ENCODE measurements around the gene GDAP1L1.
A peak's percentile ranks its signal among the peaks of the same experiment; 100 is the strongest.

Gene GDAP1L1

GRCh38 chr20:44247131-44247571 lies at the start of gene GDAP1L1:
GDAP1L1 (plus strand) TSS chr20:44247308; CDS start chr20:44247335, 27 bp downstream.
- no peak within 1 kb of the TSS for H3K27ac ChIP-seq
- TF ChIP-seq, protein P1, sequence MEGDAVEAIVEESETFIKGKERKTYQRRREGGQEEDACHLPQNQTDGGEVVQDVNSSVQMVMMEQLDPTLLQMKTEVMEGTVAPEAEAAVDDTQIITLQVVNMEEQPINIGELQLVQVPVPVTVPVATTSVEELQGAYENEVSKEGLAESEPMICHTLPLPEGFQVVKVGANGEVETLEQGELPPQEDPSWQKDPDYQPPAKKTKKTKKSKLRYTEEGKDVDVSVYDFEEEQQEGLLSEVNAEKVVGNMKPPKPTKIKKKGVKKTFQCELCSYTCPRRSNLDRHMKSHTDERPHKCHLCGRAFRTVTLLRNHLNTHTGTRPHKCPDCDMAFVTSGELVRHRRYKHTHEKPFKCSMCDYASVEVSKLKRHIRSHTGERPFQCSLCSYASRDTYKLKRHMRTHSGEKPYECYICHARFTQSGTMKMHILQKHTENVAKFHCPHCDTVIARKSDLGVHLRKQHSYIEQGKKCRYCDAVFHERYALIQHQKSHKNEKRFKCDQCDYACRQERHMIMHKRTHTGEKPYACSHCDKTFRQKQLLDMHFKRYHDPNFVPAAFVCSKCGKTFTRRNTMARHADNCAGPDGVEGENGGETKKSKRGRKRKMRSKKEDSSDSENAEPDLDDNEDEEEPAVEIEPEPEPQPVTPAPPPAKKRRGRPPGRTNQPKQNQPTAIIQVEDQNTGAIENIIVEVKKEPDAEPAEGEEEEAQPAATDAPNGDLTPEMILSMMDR (conservative IDR thresholded peaks at IDR 0.05): no peak
- no peak for TF ChIP-seq ZFX (IDR thresholded peaks at IDR 0.05)

GRCh38 chr20:44198872-44199271 lies 48.2 kb upstream of the GDAP1L1 start:
- TF ChIP-seq, protein P1 (conservative IDR thresholded peaks at IDR 0.05): no peak
- TF ChIP-seq ZFX (IDR thresholded peaks at IDR 0.05): no peak
- H3K27ac ChIP-seq: no peak overlapping the region

DNA sequence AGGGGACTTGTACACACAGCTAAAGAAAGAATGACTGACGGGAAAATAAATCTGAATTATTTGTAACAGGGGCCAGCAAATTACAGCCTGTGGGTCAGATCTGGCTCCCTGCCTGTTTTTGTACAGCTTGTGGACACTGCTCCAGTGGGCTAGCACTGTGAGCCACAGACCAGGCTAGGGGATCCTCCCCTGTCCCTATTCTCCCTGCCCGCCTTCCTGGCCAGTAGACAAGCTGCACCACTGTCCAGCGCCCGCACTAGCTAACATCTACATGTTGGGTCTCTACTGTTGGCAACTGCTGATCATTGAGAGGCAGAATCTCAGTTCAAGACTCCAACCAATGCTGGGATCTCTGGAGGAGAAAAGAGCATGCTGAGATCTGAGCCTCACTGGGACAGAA lies 47.2 kb upstream of the GDAP1L1 start:
- no peak overlapping the region for H3K27ac ChIP-seq
- no peak for TF ChIP-seq ZFX (IDR thresholded peaks at IDR 0.05)
- TF ChIP-seq, protein P1 (conservative IDR thresholded peaks at IDR 0.05): no peak

DNA sequence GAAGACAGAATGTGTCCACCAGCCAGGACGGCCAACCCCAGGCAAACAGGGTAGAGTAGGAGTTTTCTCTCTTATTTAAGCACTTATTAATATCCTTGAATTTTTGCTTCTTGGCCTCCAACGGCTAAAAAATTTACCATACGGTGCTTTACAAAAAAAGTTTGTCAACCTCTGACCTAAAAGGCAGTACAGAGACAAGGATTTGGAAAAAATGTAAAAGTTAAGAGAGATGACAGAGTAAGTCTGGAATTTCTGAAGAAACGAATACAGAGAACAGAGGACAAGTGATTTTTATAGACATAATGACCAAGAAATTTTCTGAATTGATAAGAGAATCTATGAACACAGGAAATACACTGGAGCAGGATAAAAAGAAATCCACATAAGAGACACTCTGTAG lies 46.7 kb upstream of the GDAP1L1 start:
- TF ChIP-seq ZFX (IDR thresholded peaks at IDR 0.05): no peak
- TF ChIP-seq, protein P1 (conservative IDR thresholded peaks at IDR 0.05): no peak
- H3K27ac ChIP-seq: no peak overlapping the region

DNA sequence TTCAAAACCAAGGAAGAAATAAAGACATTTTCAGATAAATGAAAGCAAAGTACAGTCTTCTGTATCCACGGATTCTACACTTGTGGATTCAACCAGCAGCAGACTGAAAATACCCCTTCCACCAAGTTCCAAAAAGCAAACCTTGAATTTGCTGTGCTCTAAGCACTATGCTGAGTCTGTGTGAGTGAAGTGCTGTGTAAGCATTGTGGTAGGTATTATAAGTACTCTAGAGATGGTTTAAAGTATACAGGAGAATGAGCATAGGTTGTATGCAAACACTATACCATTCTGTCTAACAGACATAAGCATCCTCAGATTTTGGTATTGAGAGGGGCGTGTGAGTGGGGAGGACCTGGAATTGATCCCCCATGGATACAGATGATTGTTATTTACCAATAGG lies 46.1 kb upstream of the GDAP1L1 start:
- TF ChIP-seq ZFX (IDR thresholded peaks at IDR 0.05): no peak
- TF ChIP-seq, protein P1 (conservative IDR thresholded peaks at IDR 0.05): no peak
- H3K27ac ChIP-seq: no peak overlapping the region

- no peak overlapping the region for H3K27ac ChIP-seq
Measured at GRCh38 chr20:44203161-44203560, 43.9 kb upstream of the GDAP1L1 start.

GRCh38 chr20:44204156-44204831 lies 42.8 kb upstream of the GDAP1L1 start:
- no peak for TF ChIP-seq ZFX (IDR thresholded peaks at IDR 0.05)
- TF ChIP-seq, protein P1 (conservative IDR thresholded peaks at IDR 0.05): no peak
- peak overlapping the region; percentile 87 for H3K27ac ChIP-seq

More at GRCh38 chr20:44203161-44203560, 43.9 kb upstream of the GDAP1L1 start:
- TF ChIP-seq, protein P1 (conservative IDR thresholded peaks at IDR 0.05): no peak
- TF ChIP-seq ZFX (IDR thresholded peaks at IDR 0.05): no peak
